Esophagus muscularis mucosa (tissue), 4 donors: Measurements from ENCODE around the gene LYRM1.

ENCODE experiments used
- EP300 ChIP-seq: sonication (generic); formaldehyde crosslinking; IDR thresholded peaks from one replicate; pipeline ENCODE4 v1.6.1; 2017; ENCODE audit warnings: antibody characterized with exemption
- POLR2A ChIP-seq: fragments of 450-650 bp; IDR thresholded peaks from one replicate; pipeline ENCODE4 v1.6.1; 2017; ENCODE audit warnings: antibody characterized with exemption, moderate library complexity, mild to moderate bottlenecking, low read depth
- POLR2AphosphoS5 ChIP-seq, 2 donors: sonication (generic); formaldehyde crosslinking; IDR thresholded peaks; one replicate each; pipeline ENCODE4 v1.6.1; 2017; ENCODE audit warnings: antibody characterized with exemption in 2 of 2
- TF ChIP-seq, protein P1 (sequence below), 3 experiments: fragments of 200-600 bp in 2 of 3; fragments of 450-650 bp in 1 of 3; sonication (generic) in 2 of 3; IDR thresholded peaks; one replicate each; pipeline ENCODE4 v1.5.1; 2017 to 2019; ENCODE audit warnings: antibody characterized with exemption in 3 of 3, mild to moderate bottlenecking in 2 of 3, moderate library complexity in 1 of 3

DNA sequence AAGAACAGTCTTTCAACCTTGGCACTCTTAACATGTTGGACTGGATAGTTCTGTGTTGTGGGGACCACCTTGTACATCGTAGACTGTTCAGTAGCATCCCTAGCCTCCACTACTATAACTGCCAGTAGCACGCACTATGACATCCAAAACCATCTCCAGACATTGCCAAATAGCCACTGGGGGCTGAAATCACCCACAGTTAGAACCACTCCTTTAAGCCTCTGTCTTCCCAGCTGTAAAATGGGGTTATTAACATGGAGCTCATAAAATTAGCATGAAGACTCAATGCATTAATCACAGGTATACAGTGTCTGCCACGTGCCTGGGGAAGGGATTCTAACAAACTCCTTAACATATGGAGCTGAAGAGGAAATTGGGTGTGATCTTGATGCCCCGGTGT, 49.7 kb downstream of the LYRM1 start:
- TF ChIP-seq POLR2AphosphoS5 (IDR thresholded peaks at IDR 0.05) (no peak), EP300 (no peak), POLR2A (no peak)
- TF ChIP-seq, protein P1, sequence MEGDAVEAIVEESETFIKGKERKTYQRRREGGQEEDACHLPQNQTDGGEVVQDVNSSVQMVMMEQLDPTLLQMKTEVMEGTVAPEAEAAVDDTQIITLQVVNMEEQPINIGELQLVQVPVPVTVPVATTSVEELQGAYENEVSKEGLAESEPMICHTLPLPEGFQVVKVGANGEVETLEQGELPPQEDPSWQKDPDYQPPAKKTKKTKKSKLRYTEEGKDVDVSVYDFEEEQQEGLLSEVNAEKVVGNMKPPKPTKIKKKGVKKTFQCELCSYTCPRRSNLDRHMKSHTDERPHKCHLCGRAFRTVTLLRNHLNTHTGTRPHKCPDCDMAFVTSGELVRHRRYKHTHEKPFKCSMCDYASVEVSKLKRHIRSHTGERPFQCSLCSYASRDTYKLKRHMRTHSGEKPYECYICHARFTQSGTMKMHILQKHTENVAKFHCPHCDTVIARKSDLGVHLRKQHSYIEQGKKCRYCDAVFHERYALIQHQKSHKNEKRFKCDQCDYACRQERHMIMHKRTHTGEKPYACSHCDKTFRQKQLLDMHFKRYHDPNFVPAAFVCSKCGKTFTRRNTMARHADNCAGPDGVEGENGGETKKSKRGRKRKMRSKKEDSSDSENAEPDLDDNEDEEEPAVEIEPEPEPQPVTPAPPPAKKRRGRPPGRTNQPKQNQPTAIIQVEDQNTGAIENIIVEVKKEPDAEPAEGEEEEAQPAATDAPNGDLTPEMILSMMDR (IDR thresholded peaks at IDR 0.05) = no peak
